Activated naive CD4-positive, alpha-beta T cell treated with Interleukin-2 at 50 U/mL for 16 hours (primary cell): ENCODE measurements around the gene E2F3.

Experiments used
- DNase-seq: peaks from one replicate; pipeline ENCODE4 v3.0.0-alpha.2; 2020

E2F3 gene

GRCh38 chr6:20401205-20402091 lies at the start of gene E2F3:
Gene E2F3, plus strand, starts transcription at chr6:20401879. Its CDS starts 354 bp downstream, at chr6:20402233.
- peak; percentile 99 for DNase-seq

- peak; percentile 20 for DNase-seq
Observed at GRCh38 chr6:20352346-20352745, 49.3 kb upstream of the E2F3 start.

GRCh38 chr6:20353134-20353533 lies 48.5 kb upstream of the E2F3 start:
- DNase-seq: no peak

- DNase-seq: no peak
Observed at GRCh38 chr6:20354366-20354765, 47.3 kb upstream of the E2F3 start.

- DNase-seq: no peak
Observed at GRCh38 chr6:20360471-20361119, 41.1 kb upstream of the E2F3 start.

GRCh38 chr6:20362623-20363022 lies 39.1 kb upstream of the E2F3 start:
- DNase-seq: no peak

GRCh38 chr6:20364327-20364726 lies 37.4 kb upstream of the E2F3 start:
- no peak for DNase-seq

GRCh38 chr6:20365456-20365855 lies 36.2 kb upstream of the E2F3 start:
- DNase-seq: no peak

- peak; percentile 25 for DNase-seq
Observed at GRCh38 chr6:20366082-20366830, 35.4 kb upstream of the E2F3 start.

GRCh38 chr6:20367743-20368485 lies 33.8 kb upstream of the E2F3 start:
- DNase-seq: peak; percentile 19

- no peak for DNase-seq
Observed at GRCh38 chr6:20370393-20370792, 31.3 kb upstream of the E2F3 start.

GRCh38 chr6:20370801-20371200 lies 30.9 kb upstream of the E2F3 start:
- DNase-seq: no peak

- no peak for DNase-seq
Observed at GRCh38 chr6:20375436-20375835, 26.2 kb upstream of the E2F3 start.

- no peak for DNase-seq
Observed at GRCh38 chr6:20377623-20378265, 23.9 kb upstream of the E2F3 start.

- no peak for DNase-seq
Observed at GRCh38 chr6:20379231-20379630, 22.4 kb upstream of the E2F3 start.

GRCh38 chr6:20386218-20386617 lies 15.5 kb upstream of the E2F3 start:
- no peak for DNase-seq

- DNase-seq: no peak
Observed at GRCh38 chr6:20389066-20389465, 12.6 kb upstream of the E2F3 start.

- no peak for DNase-seq
Observed at GRCh38 chr6:20393297-20393696, 8.4 kb upstream of the E2F3 start.

- DNase-seq: no peak
Observed at GRCh38 chr6:20399518-20399917, 2.2 kb upstream of the E2F3 start.

GRCh38 chr6:20400456-20401204 lies 1.0 kb upstream of the E2F3 start:
- peak; percentile 45 for DNase-seq

- DNase-seq: no peak
Observed at GRCh38 chr6:20402092-20402341, 338 bp downstream of the E2F3 start.
